Tibial artery (tissue), 4 donors: ENCODE measurements around the gene DERL3.

Experiments used
- DNase-seq, 2 donors: peaks; one replicate each; pipeline ENCODE4 v3.0.0-alpha.2; 2019
- H3K27ac ChIP-seq, 2 donors: fragments of 200-600 bp; sonication (generic) in 1 of 2; 1 replicate in 1 of 2; 2 replicates in 1 of 2; pipeline ENCODE4 v1.5.1; 2018 to 2019; ENCODE audit warnings: mild to moderate bottlenecking in 1 of 2
- H3K27me3 ChIP-seq, 2 donors: fragments of 200-600 bp; sonication (generic) in 1 of 2; one replicate each; pipeline versions ENCODE4 v1.5.1 to v1.6.0; 2016 to 2019
- H3K36me3 ChIP-seq, 3 donors: fragments of 200-600 bp; sonication (generic) in 2 of 3; one replicate each; pipeline ENCODE4 v1.5.1; 2016 to 2019; ENCODE audit warnings: mild to moderate bottlenecking in 2 of 3
- H3K4me1 ChIP-seq, 4 donors: fragments of 200-600 bp; sonication (generic) in 2 of 4; 1 replicate in 3 of 4; 2 replicates in 1 of 4; pipeline ENCODE4 v1.5.1; 2016 to 2019
- H3K4me3 ChIP-seq, 2 donors: fragments of 200-600 bp; sonication (generic) in 1 of 2; 1 replicate in 1 of 2; 2 replicates in 1 of 2; pipeline ENCODE4 v1.5.1; 2018 to 2019; ENCODE audit warnings: mild to moderate bottlenecking in 2 of 2
- H3K9me3 ChIP-seq, 3 donors: fragments of 200-600 bp; sonication (generic) in 1 of 3; one replicate each; pipeline ENCODE4 v1.5.1; 2016 to 2019
- CTCF ChIP-seq, 2 experiments: fragments of 200-600 bp in 1 of 2; fragments of 450-650 bp in 1 of 2; IDR thresholded peaks; one replicate each; pipeline ENCODE4 v1.5.1; 2017 to 2019; ENCODE audit warnings: antibody characterized with exemption in 2 of 2, mild to moderate bottlenecking in 1 of 2, moderate library complexity in 1 of 2
- intact Hi-C: fragments of 100-400 bp; cut with DNase I; formaldehyde crosslinking; loops from one replicate; pipeline ENCODE4 v1.15.0; 2023; ENCODE audit warnings: low total_unique reads

The DERL3 gene

DNA sequence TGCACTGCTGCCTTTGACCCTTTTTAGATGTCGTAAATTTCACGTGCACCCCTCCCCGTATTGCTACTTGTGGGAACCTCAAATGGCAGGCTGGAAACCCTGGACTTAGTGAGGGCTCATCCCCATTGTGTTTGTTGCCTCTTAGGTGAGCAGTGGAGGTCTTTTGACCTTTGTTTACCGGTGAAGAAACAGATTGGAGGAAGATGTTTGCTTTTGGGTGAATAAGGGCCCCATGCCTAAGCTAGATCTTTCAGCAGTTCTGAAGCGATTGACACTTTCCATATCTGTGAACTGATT is 51.3 kb downstream of the DERL3 start:
- TF ChIP-seq CTCF (IDR thresholded peaks at IDR 0.05): no peak
- H3K27ac ChIP-seq: peak overlapping the region; percentile 93 to 98
- intact Hi-C loops: no loop called here
- no peaks in the 10 kb centered on the region for H3K9me3 ChIP-seq
- peak overlapping the region; percentile 76 to 93 for H3K4me3 ChIP-seq
- no peak for DNase-seq
- H3K36me3 ChIP-seq: peaks cover 5 to 12% (median 8%) of the 10 kb centered on the region in 3 donors
- H3K27me3 ChIP-seq: no peaks in the 10 kb centered on the region
- peaks cover 0 to 37% (median 24%) of the 10 kb centered on the region in 4 donors for H3K4me1 ChIP-seq

GRCh38 chr22:23786752-23787599 is 51.8 kb downstream of the DERL3 start, which contains the start of gene SMARCB1:
Gene SMARCB1 (plus strand): TSS chr22:23786966. CDS start chr22:23787170, 204 bp downstream.
- peak within 1 kb of the TSS; percentile 76 to 93 for H3K4me3 ChIP-seq
- peak; percentile 94 to 97 for DNase-seq
- peaks cover 3 to 6% (median 4%) of the 10 kb centered on the region in 3 donors for H3K36me3 ChIP-seq
- intact Hi-C loops: no loop called here
- TF ChIP-seq CTCF (IDR thresholded peaks at IDR 0.05): peak in 1 of 2 experiments; percentile 10
- peaks cover 0 to 37% (median 24%) of the 10 kb centered on the region in 4 donors for H3K4me1 ChIP-seq
- no peaks in the 10 kb centered on the region for H3K9me3 ChIP-seq
- no peaks in the 10 kb centered on the region for H3K27me3 ChIP-seq
- peak within 1 kb of the TSS; percentile 93 to 98 for H3K27ac ChIP-seq

DNA sequence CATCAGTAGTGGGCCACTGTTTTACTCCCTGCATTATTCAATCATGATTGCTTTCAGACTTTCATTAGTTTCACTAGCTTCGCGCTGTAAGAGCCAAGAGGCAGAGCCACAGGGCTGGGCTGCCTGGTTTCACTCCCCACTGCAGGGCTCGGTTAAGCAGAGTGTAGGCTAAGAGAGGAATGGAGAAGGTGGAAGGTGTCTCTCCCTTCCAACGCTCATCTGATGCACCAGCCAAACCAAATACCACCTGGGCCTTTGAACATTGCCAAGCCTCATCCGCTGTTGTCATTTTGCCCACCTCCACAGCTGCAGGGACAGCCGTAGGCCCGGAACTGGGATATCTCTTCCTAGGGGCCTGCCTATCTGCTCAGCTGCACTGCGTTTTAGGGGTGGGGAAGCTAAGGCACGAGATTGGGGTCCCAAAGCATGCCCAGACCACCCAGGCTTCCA is 52.5 kb downstream of the DERL3 start:
- no peak for DNase-seq
- no peaks in the 10 kb centered on the region for H3K36me3 ChIP-seq
- H3K27ac ChIP-seq: peak overlapping the region; percentile 93 to 98
- no peaks in the 10 kb centered on the region for H3K9me3 ChIP-seq
- intact Hi-C loops: no loop called here
- H3K4me3 ChIP-seq: peak overlapping the region; percentile 76 to 93
- H3K4me1 ChIP-seq: peaks cover 0 to 37% (median 24%) of the 10 kb centered on the region in 4 donors
- no peak for TF ChIP-seq CTCF (IDR thresholded peaks at IDR 0.05)
- H3K27me3 ChIP-seq: no peaks in the 10 kb centered on the region
